ENCODE data around the gene MIGA2. TPM values are rescaled to one million over a fixed set of nuclear protein-coding genes. Genes with fewer than 3 reads are reported as not detected.
A peak's percentile ranks its signal among the peaks of the same experiment; 100 is the strongest.

MIGA2 gene
- total RNA-seq, 1 donor from 2014 or later: 18.4 TPM

GRCh38 chr9:129072171-129072570, 35.7 kb downstream of the MIGA2 start:
- no peak for DNase-seq

GRCh38 chr9:129073404-129073803, 37.0 kb downstream of the MIGA2 start:
- DNase-seq: no peak

GRCh38 chr9:129074106-129074505, 37.7 kb downstream of the MIGA2 start:
- no peak for DNase-seq

- DNase-seq: no peak
These were observed 39.7 kb downstream of the MIGA2 start for GRCh38 chr9:129075996-129076639.

- DNase-seq: no peak
These were observed 40.2 kb downstream of the MIGA2 start for GRCh38 chr9:129076640-129077037.

GRCh38 chr9:129077236-129077635, 40.8 kb downstream of the MIGA2 start:
- DNase-seq: no peak

GRCh38 chr9:129078691-129079503, 42.5 kb downstream of the MIGA2 start:
- DNase-seq: no peak

GRCh38 chr9:129079829-129080228, 43.4 kb downstream of the MIGA2 start:
- no peak for DNase-seq

- no peak for DNase-seq
These were observed 43.8 kb downstream of the MIGA2 start for GRCh38 chr9:129080298-129080600.

- DNase-seq: peak; percentile 97
These were observed 44.4 kb downstream of the MIGA2 start, which contains the start of gene DOLPP1 for GRCh38 chr9:129080601-129081387. Gene DOLPP1 (plus strand): TSS chr9:129081111. CDS start chr9:129081132, 21 bp downstream.

GRCh38 chr9:129081388-129081904, 45.0 kb downstream of the MIGA2 start:
- DNase-seq: no peak

- no peak for DNase-seq
These were observed 47.7 kb downstream of the MIGA2 start for GRCh38 chr9:129084087-129084486.

GRCh38 chr9:129089246-129089645, 52.8 kb downstream of the MIGA2 start:
- DNase-seq: no peak

- DNase-seq: no peak
These were observed 57.4 kb downstream of the MIGA2 start for GRCh38 chr9:129093602-129094386.

- no peak for DNase-seq
These were observed 58.2 kb downstream of the MIGA2 start for GRCh38 chr9:129094387-129095169.

- DNase-seq: no peak
These were observed 58.8 kb downstream of the MIGA2 start for GRCh38 chr9:129095170-129095667.

GRCh38 chr9:129095908-129096307, 59.5 kb downstream of the MIGA2 start:
- DNase-seq: no peak

GRCh38 chr9:129097671-129098306, 61.4 kb downstream of the MIGA2 start:
- DNase-seq: no peak

GRCh38 chr9:129098328-129098727, 61.9 kb downstream of the MIGA2 start:
- DNase-seq: no peak

GRCh38 chr9:129100383-129101169, 64.2 kb downstream of the MIGA2 start:
- no peak for DNase-seq
